KMS-11 (cell line): ENCODE measurements around the gene KIF2A.

Experiments
- H2AFZ ChIP-seq: fragments of 200-600 bp; sonication (generic); 2 replicates; pipeline ENCODE4 v1.6.1; 2016; ENCODE audit warnings: antibody characterized with exemption, mixed run types, low read depth
- H3K27ac ChIP-seq: fragments of 200-600 bp; sonication (generic); 2 replicates; pipeline ENCODE4 v1.6.1; 2016; ENCODE audit warnings: mild to moderate bottlenecking, mixed run types
- H3K27me3 ChIP-seq: fragments of 200-600 bp; sonication (generic); 2 replicates; pipeline ENCODE4 v1.6.1; 2017; ENCODE audit warnings: mild to moderate bottlenecking, low read depth, mixed run types, moderate library complexity; ENCODE audit not compliant: insufficient read depth
- H3K36me3 ChIP-seq: fragments of 200-600 bp; sonication (generic); 2 replicates; pipeline ENCODE4 v1.6.1; 2017; ENCODE audit warnings: mild to moderate bottlenecking, mixed run types; ENCODE audit not compliant: insufficient read depth
- H3K4me1 ChIP-seq: fragments of 200-600 bp; sonication (generic); 2 replicates; pipeline ENCODE4 v1.6.1; 2016; ENCODE audit warnings: mild to moderate bottlenecking, low read depth, mixed run types; ENCODE audit not compliant: poor library complexity, severe bottlenecking
- H3K4me2 ChIP-seq: fragments of 200-600 bp; sonication (generic); 2 replicates; pipeline ENCODE4 v1.7.0; 2016; ENCODE audit warnings: mild to moderate bottlenecking, mixed run types
- H3K4me3 ChIP-seq: fragments of 200-600 bp; sonication (generic); IDR thresholded peaks from 2 replicates; pipeline ENCODE4 v1.6.1; 2017; ENCODE audit warnings: low read depth, low read length, mixed read lengths; ENCODE audit not compliant: insufficient read depth
- H3K79me2 ChIP-seq: fragments of 200-600 bp; sonication (generic); 2 replicates; pipeline ENCODE4 v1.6.1; 2016; ENCODE audit warnings: low read depth, mixed run types; ENCODE audit not compliant: insufficient read depth
- H3K9ac ChIP-seq: fragments of 200-600 bp; sonication (generic); 2 replicates; pipeline ENCODE4 v1.6.1; 2016; ENCODE audit warnings: mild to moderate bottlenecking, mixed run types
- H4K20me1 ChIP-seq: fragments of 200-600 bp; sonication (generic); 2 replicates; pipeline ENCODE4 v1.6.1; 2016; ENCODE audit warnings: mild to moderate bottlenecking, mixed run types; ENCODE audit not compliant: insufficient read depth
- CTCF ChIP-seq: fragments of 200-600 bp; sonication (generic); conservative IDR thresholded peaks from 2 replicates; pipeline ENCODE4 v1.6.1; 2017; ENCODE audit warnings: low read depth, mild to moderate bottlenecking, antibody characterized with exemption, low read length, moderate library complexity, mixed read lengths

The KIF2A gene

GRCh38 chr5:62326302-62326701 is 20.3 kb downstream of the KIF2A start:
- Histone ChIP-seq H3K36me3 (no peaks in the 10 kb centered on the region), H2AFZ (no peak overlapping the region), H4K20me1 (peaks cover 10% of the 10 kb centered on the region; the same call in 1 of the 2 replicates), H3K27ac (no peak overlapping the region), H3K79me2 (peaks cover 93% of the 10 kb centered on the region), H3K27me3 (no peaks in the 10 kb centered on the region), H3K4me1 (no peaks in the 10 kb centered on the region), H3K4me3 (no peak overlapping the region), H3K4me2 (no peak overlapping the region), H3K9ac (no peak overlapping the region)
- TF ChIP-seq CTCF: no peak

GRCh38 chr5:62326702-62327101 is 20.7 kb downstream of the KIF2A start:
- no peak overlapping the region for H3K4me2 ChIP-seq
- no peaks in the 10 kb centered on the region for H3K36me3 ChIP-seq
- H2AFZ ChIP-seq: no peak overlapping the region
- H3K4me3 ChIP-seq: no peak overlapping the region
- H3K27me3 ChIP-seq: no peaks in the 10 kb centered on the region
- H3K9ac ChIP-seq: no peak overlapping the region
- no peak for TF ChIP-seq CTCF
- no peaks in the 10 kb centered on the region for H3K4me1 ChIP-seq
- H3K27ac ChIP-seq: no peak overlapping the region
- peaks cover 10% of the 10 kb centered on the region; the same call in 1 of the 2 replicates for H4K20me1 ChIP-seq
- peaks cover 93% of the 10 kb centered on the region for H3K79me2 ChIP-seq

GRCh38 chr5:62327138-62328053 is 21.4 kb downstream of the KIF2A start:
- peaks cover 10% of the 10 kb centered on the region; the same call in 1 of the 2 replicates for H4K20me1 ChIP-seq
- H3K79me2 ChIP-seq: peaks cover 93% of the 10 kb centered on the region
- H3K36me3 ChIP-seq: no peaks in the 10 kb centered on the region
- H3K4me1 ChIP-seq: no peaks in the 10 kb centered on the region
- H2AFZ ChIP-seq: no peak overlapping the region
- no peak overlapping the region for H3K9ac ChIP-seq
- H3K4me3 ChIP-seq: no peak overlapping the region
- H3K4me2 ChIP-seq: no peak overlapping the region
- H3K27ac ChIP-seq: no peak overlapping the region
- H3K27me3 ChIP-seq: no peaks in the 10 kb centered on the region
- TF ChIP-seq CTCF: no peak

GRCh38 chr5:62328772-62329491 is 22.9 kb downstream of the KIF2A start:
- H3K36me3 ChIP-seq: no peaks in the 10 kb centered on the region
- H3K4me2 ChIP-seq: no peak overlapping the region
- no peak overlapping the region for H3K27ac ChIP-seq
- peaks cover 10% of the 10 kb centered on the region; the same call in 1 of the 2 replicates for H4K20me1 ChIP-seq
- no peak overlapping the region for H3K4me3 ChIP-seq
- no peak overlapping the region for H3K9ac ChIP-seq
- TF ChIP-seq CTCF: no peak
- no peaks in the 10 kb centered on the region for H3K27me3 ChIP-seq
- no peak overlapping the region for H2AFZ ChIP-seq
- H3K4me1 ChIP-seq: no peaks in the 10 kb centered on the region
- H3K79me2 ChIP-seq: peaks cover 94% of the 10 kb centered on the region
